ENCODE measurements around the gene ANXA6. TPM values are rescaled to one million over a fixed set of nuclear protein-coding genes. Genes with fewer than 3 reads are reported as not detected.

Gene ANXA6
- total RNA-seq, 1 donor from 2014 or later, result 197 TPM

DNA sequence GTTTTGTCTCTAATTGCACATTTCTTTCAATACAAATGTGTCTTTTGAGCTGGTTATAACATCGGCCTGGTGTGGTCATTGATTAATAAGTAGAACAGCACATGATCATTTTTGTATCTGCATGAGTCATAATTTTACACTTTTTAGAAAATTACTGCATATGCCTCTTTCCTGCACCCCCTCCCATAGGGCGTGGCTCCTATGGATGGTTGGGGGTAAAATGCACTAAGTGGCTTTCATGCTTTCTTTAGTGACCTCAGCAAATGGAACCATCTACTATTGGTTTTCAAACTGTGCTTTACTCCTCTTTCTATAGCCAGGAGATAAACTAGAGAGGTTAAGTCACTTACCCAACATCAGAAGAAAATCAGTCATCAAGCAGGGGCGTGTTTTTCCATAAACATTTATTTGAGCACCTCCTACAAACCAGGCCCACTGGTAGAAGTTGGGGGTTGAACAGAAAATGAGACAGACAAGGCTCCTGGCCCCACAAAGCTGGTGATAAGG is 3.8 kb downstream of the ANXA6 start:
- TF ChIP-seq, protein P1, sequence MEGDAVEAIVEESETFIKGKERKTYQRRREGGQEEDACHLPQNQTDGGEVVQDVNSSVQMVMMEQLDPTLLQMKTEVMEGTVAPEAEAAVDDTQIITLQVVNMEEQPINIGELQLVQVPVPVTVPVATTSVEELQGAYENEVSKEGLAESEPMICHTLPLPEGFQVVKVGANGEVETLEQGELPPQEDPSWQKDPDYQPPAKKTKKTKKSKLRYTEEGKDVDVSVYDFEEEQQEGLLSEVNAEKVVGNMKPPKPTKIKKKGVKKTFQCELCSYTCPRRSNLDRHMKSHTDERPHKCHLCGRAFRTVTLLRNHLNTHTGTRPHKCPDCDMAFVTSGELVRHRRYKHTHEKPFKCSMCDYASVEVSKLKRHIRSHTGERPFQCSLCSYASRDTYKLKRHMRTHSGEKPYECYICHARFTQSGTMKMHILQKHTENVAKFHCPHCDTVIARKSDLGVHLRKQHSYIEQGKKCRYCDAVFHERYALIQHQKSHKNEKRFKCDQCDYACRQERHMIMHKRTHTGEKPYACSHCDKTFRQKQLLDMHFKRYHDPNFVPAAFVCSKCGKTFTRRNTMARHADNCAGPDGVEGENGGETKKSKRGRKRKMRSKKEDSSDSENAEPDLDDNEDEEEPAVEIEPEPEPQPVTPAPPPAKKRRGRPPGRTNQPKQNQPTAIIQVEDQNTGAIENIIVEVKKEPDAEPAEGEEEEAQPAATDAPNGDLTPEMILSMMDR (IDR thresholded peaks at IDR 0.05; ENCODE audit: unreplicated experiment), result no peak
- Mint-ChIP-seq H3K27me3 (ENCODE audit: low read depth) (no peaks in the 10 kb centered on the region), H3K36me3 (no peaks in the 10 kb centered on the region), H3K9me3 (no peaks in the 10 kb centered on the region), H3K4me1 (peaks cover 78% of the 10 kb centered on the region), H3K4me3 (no peak overlapping the region), H3K27ac (peak overlapping the region; percentile 5)
- no peak for DNase-seq (ENCODE audit: low spot score in 2 of 2, unreplicated experiment in 2 of 2)

DNA sequence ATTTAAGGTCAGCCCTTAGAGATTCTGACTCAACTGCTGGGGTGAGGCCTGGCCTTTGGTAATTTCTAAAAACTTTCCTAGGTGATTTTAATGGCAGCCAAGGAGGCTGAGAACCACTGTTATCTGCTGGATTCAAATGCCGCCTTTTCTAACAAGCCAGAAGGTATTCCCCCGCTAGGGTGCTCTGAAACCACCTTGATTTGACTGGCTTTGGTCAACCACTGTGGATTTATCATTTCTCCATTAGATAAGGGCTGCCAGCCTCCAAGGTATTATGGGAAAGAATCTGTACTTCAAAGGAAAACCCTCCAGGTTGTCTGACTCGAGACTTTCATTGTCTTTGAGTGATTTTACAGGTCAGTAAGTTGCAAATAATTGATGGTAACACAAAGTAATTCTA is 4.3 kb downstream of the ANXA6 start:
- peaks cover 77% of the 10 kb centered on the region for H3K4me1 Mint-ChIP-seq

DNA sequence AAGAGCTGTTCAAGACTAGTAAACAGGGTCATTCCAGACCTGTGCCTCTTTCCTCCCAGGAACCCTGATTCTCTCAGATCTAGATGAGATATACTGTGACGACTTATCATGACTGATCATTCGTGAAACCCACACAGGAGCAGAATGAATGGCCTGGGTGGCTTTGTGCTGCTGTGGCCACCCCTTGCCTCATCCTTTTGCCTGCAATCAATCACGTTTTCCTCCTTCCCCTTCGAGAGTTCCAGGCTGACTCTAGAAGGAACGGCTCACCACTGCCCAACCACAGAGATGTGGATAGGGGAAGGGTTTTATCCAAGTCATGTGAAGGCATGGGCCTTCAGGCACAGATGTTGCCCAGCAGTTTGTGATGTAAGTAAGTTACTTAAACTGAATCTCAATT is 5.8 kb downstream of the ANXA6 start:
- peaks cover 6% of the 10 kb centered on the region for H3K36me3 Mint-ChIP-seq
- no peaks in the 10 kb centered on the region for H3K9me3 Mint-ChIP-seq
- TF ChIP-seq, protein P1 (IDR thresholded peaks at IDR 0.05; ENCODE audit: unreplicated experiment), result no peak
- H3K27ac Mint-ChIP-seq, result peak overlapping the region; percentile 97
- no peak for DNase-seq (ENCODE audit: low spot score in 2 of 2, unreplicated experiment in 2 of 2)
- peaks cover 67% of the 10 kb centered on the region for H3K4me1 Mint-ChIP-seq
- no peak overlapping the region for H3K4me3 Mint-ChIP-seq
- no peaks in the 10 kb centered on the region for H3K27me3 Mint-ChIP-seq (ENCODE audit: low read depth)

More for the DNA sequence above, 4.3 kb downstream of the ANXA6 start:
- Mint-ChIP-seq H3K36me3 (no peaks in the 10 kb centered on the region), H3K27ac (peak overlapping the region; percentile 5), H3K27me3 (ENCODE audit: low read depth) (no peaks in the 10 kb centered on the region), H3K9me3 (no peaks in the 10 kb centered on the region), H3K4me3 (no peak overlapping the region)
- no peak for DNase-seq (ENCODE audit: low spot score in 2 of 2, unreplicated experiment in 2 of 2)
- TF ChIP-seq, protein P1 (IDR thresholded peaks at IDR 0.05; ENCODE audit: unreplicated experiment), result no peak

DNA sequence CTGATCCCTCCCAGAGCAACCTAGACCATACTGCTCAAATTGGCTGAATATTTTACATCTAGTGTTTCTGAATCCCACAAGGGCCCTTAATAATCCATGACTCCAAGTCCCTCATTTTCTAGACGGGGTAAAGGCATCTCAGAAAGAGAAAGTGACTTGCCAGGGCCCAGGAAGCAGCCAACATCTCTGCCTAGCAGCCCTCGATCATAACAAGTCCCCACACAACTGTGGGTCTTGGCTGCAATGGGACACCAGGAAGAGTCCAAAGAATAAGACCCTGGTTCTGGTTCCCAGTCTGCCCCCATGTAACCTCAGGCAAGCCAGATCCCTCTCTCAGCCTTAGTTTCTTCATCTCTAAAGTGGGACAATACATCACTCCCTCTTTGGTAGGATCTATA is 6.3 kb downstream of the ANXA6 start:
- no peak for DNase-seq (ENCODE audit: low spot score in 2 of 2, unreplicated experiment in 2 of 2)
- Mint-ChIP-seq H3K4me1 (peaks cover 62% of the 10 kb centered on the region), H3K4me3 (no peak overlapping the region), H3K27ac (peak overlapping the region; percentile 97), H3K27me3 (ENCODE audit: low read depth) (no peaks in the 10 kb centered on the region), H3K9me3 (no peaks in the 10 kb centered on the region), H3K36me3 (peaks cover 6% of the 10 kb centered on the region)
- TF ChIP-seq, protein P1 (IDR thresholded peaks at IDR 0.05; ENCODE audit: unreplicated experiment), result no peak

DNA sequence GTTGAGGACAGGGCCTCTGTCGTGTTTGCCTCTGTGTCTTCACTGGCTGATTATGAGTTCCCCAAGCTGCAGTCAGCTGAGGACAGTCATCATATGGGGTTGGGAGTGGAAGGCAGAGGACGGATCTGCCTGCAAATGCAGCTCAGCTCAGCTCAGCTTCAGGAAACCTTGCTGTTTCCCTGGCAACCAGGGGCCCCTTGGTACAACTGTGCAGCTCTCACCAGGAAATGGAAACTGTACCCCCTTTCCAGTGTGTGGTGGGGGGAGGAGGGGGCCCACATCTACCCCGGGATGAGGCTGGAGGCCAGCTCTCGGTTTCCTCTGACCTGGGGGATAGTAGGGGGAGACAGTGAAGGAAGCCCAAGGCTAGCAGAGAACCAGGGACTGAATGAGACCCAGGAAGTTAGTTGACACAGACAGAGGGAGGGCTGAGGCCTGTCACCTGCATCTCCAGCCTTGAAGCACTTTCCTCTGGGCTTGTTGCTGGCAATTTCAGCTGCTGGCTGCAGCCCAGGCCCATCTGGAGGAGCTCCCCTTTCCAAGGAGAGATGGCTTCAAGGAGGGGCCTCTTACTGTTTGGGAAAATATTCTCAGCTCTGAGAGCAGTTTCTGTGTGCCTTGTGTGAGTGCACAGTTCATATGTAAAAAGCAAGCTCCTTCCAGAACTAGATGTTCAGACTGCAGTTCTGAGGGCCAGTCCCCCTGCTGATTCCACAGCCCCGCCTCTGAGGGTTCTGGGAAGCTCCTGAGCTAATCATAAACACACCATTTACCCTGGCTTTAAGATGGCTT is 6.9 kb downstream of the ANXA6 start:
- Mint-ChIP-seq H3K27ac (peak overlapping the region; percentile 97), H3K9me3 (no peaks in the 10 kb centered on the region), H3K4me1 (peaks cover 56% of the 10 kb centered on the region), H3K36me3 (peaks cover 10% of the 10 kb centered on the region), H3K27me3 (ENCODE audit: low read depth) (no peaks in the 10 kb centered on the region), H3K4me3 (peak overlapping the region; percentile 16)
- TF ChIP-seq, protein P1 (IDR thresholded peaks at IDR 0.05; ENCODE audit: unreplicated experiment), result no peak
- DNase-seq (ENCODE audit: low spot score in 2 of 2, unreplicated experiment in 2 of 2), result peak in 1 of 2 experiments; percentile 47

Measured in mesothelial cell of epicardium (in vitro differentiated cells).